K562 (cell line): ENCODE results near the gene EIF2S3. TPM values are rescaled to one million over a fixed set of nuclear protein-coding genes. Genes with fewer than 3 reads are reported as not detected.

Source experiments
- BCLAF1 ChIP-seq, 2 experiments: fragments of 450-650 bp in 1 of 2; IDR thresholded peaks; 2 replicates each; pipeline ENCODE4 v1.6.1; 2011 to 2017; ENCODE audit warnings: low read depth in 2 of 2, antibody characterized with exemption in 1 of 2, borderline replicate concordance in 1 of 2, low read length in 1 of 2, mild to moderate bottlenecking in 1 of 2, mixed read lengths in 1 of 2; ENCODE audit not compliant: control insufficient read depth in 1 of 2
- ERF ChIP-seq: fragments of 450-650 bp; formaldehyde crosslinking; IDR thresholded peaks from 2 replicates; pipeline ENCODE4 v1.4.0; 2020; ENCODE audit warnings: mild to moderate bottlenecking, mixed read lengths
- ETV1 ChIP-seq: fragments of 450-650 bp; conservative IDR thresholded peaks from 2 replicates; pipeline ENCODE4 v1.6.1; 2016; ENCODE audit warnings: missing genetic modification characterization, control low read depth, low read depth, missing compliant biosample characterization
- KHSRP ChIP-seq: fragments of 450-650 bp; IDR thresholded peaks from 2 replicates; pipeline ENCODE4 v1.6.1; 2017
- MECOM ChIP-seq: fragments of 250-450 bp; sonication (Bioruptor Pico); IDR thresholded peaks from 2 replicates; pipeline ENCODE4 v1.8.0; 2022; ENCODE audit warnings: inconsistent platforms
- PKNOX1 ChIP-seq: fragments of 450-650 bp; IDR thresholded peaks from 2 replicates; pipeline ENCODE4 v1.6.1; 2016
- PYGO2 ChIP-seq: fragments of 450-650 bp; IDR thresholded peaks from 2 replicates; pipeline ENCODE4 v1.6.1; 2016; ENCODE audit warnings: mild to moderate bottlenecking, missing genetic modification characterization, moderate library complexity, missing compliant biosample characterization
- SAFB ChIP-seq: fragments of 200-400 bp; formaldehyde crosslinking; IDR thresholded peaks from 2 replicates; pipeline ENCODE4 v1.6.1; 2017; ENCODE audit warnings: low read depth, low read length, borderline replicate concordance
- SUPT5H ChIP-seq: fragments of 450-650 bp; IDR thresholded peaks from 2 replicates; pipeline ENCODE4 v1.6.1; 2016
- ZNF134 ChIP-seq: fragments of 250-450 bp; sonication (Bioruptor Pico); conservative IDR thresholded peaks from 2 replicates; pipeline ENCODE4 v1.4.0; 2020
- ZNF197 ChIP-seq: fragments of 200-800 bp; sonication (Bioruptor generic); IDR thresholded peaks from 2 replicates; pipeline ENCODE4 v1.6.1; 2016; ENCODE audit warnings: low read depth, missing genetic modification characterization, missing compliant biosample characterization
- polyA plus RNA-seq, 8 experiments: library from polyadenylated mRNA; depleted of rRNA in 4 of 8; stranded (reverse) in 5 of 8; unstranded in 3 of 8; fragments of >200 nt; fragmentation: Nextera tagmentation in 2 of 8; fragmentation: Illumina TruSeq in 1 of 8; extraction: Ambion mirVana in 2 of 8; extraction: Trizol in 1 of 8; gene quantifications; 2 replicates each; pipeline versions ENCODE4 v1.2.1 to v1.2.3, GENCODE V29; 2011 to 2014; ENCODE audit warnings: inconsistent platforms in 1 of 8, missing spikeins in 1 of 8
- total RNA-seq, 7 experiments: library from RNA; depleted of rRNA in 6 of 7; stranded (reverse); fragments of >200 nt in 6 of 7; fragmentation: Illumina TruSeq in 2 of 7; extraction: Trizol in 2 of 7; gene quantifications; 2 replicates each; pipeline versions ENCODE4 v1.2.1 to v1.2.3, GENCODE V29; 2011 to 2021; ENCODE audit warnings: low replicate concordance in 1 of 7

EIF2S3 gene
- total and polyA plus RNA-seq, 9 of the 15 experiments (the other 6 are each of a cell fraction or from before 2014, with no cell fraction given), result 148 to 439 (median 275) TPM

GRCh38 chrX:24037729-24038128, 17.0 kb upstream of the EIF2S3 start (continued):
- TF ChIP-seq BCLAF1 (IDR thresholded peaks at IDR 0.05; ENCODE audit: borderline replicate concordance in 1 of 2, control insufficient read depth in 1 of 2, low read depth in 2 of 2, low read length in 1 of 2) (no peak), ETV1 (tag) (no peak), SUPT5H (no peak), ERF (CRISPR knock-in tag) (no peak), PYGO2 (tag) (no peak), ZNF197 (no peak), KHSRP (no peak), ZNF134 (CRISPR knock-in tag) (no peak), PKNOX1 (no peak), SAFB (no peak), MECOM (no peak)
- TF ChIP-seq, all 486 proteins: peak for 0
